Kidney (tissue), 14 donors: ENCODE data around the gene KMT2E. TPM values are rescaled to one million over a fixed set of nuclear protein-coding genes. Genes with fewer than 3 reads are reported as not detected.
A peak's percentile ranks its signal among the peaks of the same experiment; 100 is the strongest.

ENCODE experiments used
- DNase-seq, 5 donors: peaks; one replicate each; pipeline ENCODE4 v3.0.0-alpha.2; 2013 to 2020
- FAIRE-seq: peaks from 2 replicates; lab custom pipeline; 2012; peaks lifted over from hg19 to GRCh38; lab: Jason Lieb, UNC
- H3K27ac ChIP-seq, 2 donors: one replicate each; pipeline ENCODE4 v1.7.0; 2013; ENCODE audit warnings: low read depth in 2 of 2, low read length in 2 of 2, inconsistent platforms in 1 of 2
- H3K27me3 ChIP-seq: one replicate; pipeline ENCODE4 v1.7.1; 2013; ENCODE audit warnings: low read length, inconsistent platforms; ENCODE audit not compliant: control insufficient read depth, insufficient read depth
- H3K36me3 ChIP-seq, 3 donors: one replicate each; pipeline versions ENCODE4 v1.7.0 to v1.7.1; 2013; ENCODE audit warnings: low read length in 3 of 3, control low read depth in 1 of 3, inconsistent platforms in 1 of 3; ENCODE audit not compliant: insufficient read depth in 3 of 3, control insufficient read depth in 2 of 3
- H3K4me1 ChIP-seq, 3 donors: one replicate each; pipeline versions ENCODE4 v1.7.0 to v1.7.1; 2013; ENCODE audit warnings: low read length in 3 of 3, inconsistent platforms in 1 of 3, low read depth in 1 of 3; ENCODE audit not compliant: control insufficient read depth in 2 of 3, insufficient read depth in 2 of 3
- H3K4me3 ChIP-seq, 3 donors: one replicate each; pipeline versions ENCODE4 v1.7.0 to v1.8.1; 2013; ENCODE audit warnings: low read length in 3 of 3, control low read depth in 1 of 3, inconsistent platforms in 1 of 3
- H3K9ac ChIP-seq, 3 donors: one replicate each; pipeline versions ENCODE4 v1.7.0 to v1.7.1; 2013; ENCODE audit warnings: low read length in 3 of 3, control low read depth in 1 of 3, inconsistent platforms in 1 of 3
- H3K9me3 ChIP-seq, 3 donors: one replicate each; pipeline versions ENCODE4 v1.7.0 to v1.7.1; 2013; ENCODE audit warnings: low read length in 3 of 3, control low read depth in 1 of 3, inconsistent platforms in 1 of 3; ENCODE audit not compliant: control insufficient read depth in 2 of 3, insufficient read depth in 1 of 3
- CTCF ChIP-seq: IDR thresholded peaks from 3 replicates; pipeline ENCODE4 v1.5.1; 2012; ENCODE audit warnings: mild to moderate bottlenecking, moderate library complexity, borderline replicate concordance; ENCODE audit not compliant: insufficient read depth; ENCODE audit errors: extremely low read depth
- intact Hi-C: fragments of 100-400 bp; cut with DNase I; formaldehyde crosslinking; loops from one replicate; pipeline ENCODE4 v1.11.1; 2022
- polyA plus RNA-seq: library from polyadenylated mRNA; stranded (reverse); fragments of 350-450 nt; fragmentation: Illumina TruSeq; extraction: RNeasy Lipid Tissue Mini Kit (QIAGEN cat#74804); gene quantifications from one replicate; pipeline ENCODE4 v1.2.3, GENCODE V29; 2014; ENCODE audit warnings: low read depth, low replicate concordance; ENCODE audit not compliant: insufficient read depth
- total RNA-seq: library from RNA; stranded (reverse); fragmentation: NEBNext Ultra II Directional; extraction: Animal tissue kit (Norgen Biotek cat#: 25700); gene quantifications from one replicate; pipeline ENCODE4 v1.2.1, GENCODE V29; 2021
- donor health status: control.
- donor health status: control.
- donor health status: control.
- donor health status: control.
- donor health status: control.
- donor health status: DM: yes; HTN: yes; CAD: no.
- donor health status: Normal renal cell carcinoma (clear cell type).

Gene KMT2E
- total and polyA plus RNA-seq, 2 donors from 2014 or later: 7.2 to 106 TPM

GRCh38 chr7:105010504-105011130 lies 3.4 kb upstream of the KMT2E start:
- Histone ChIP-seq H3K4me1 (peaks cover 3 to 17% (median 13%) of the 10 kb centered on the region in 3 donors), H3K4me3 (peak overlapping the region; percentile 89 to 99 (median 95)), H3K27ac (peak overlapping the region; percentile 100), H3K36me3 (peaks cover 0 to 6% (median 0%) of the 10 kb centered on the region in 3 donors), H3K27me3 (no peaks in the 10 kb centered on the region), H3K9ac (peak overlapping the region; percentile 78 to 97 (median 87)), H3K9me3 (no peaks in the 10 kb centered on the region)
- FAIRE-seq: no peak
- DNase-seq: peak in 2 of 5 donors; percentile 17 to 54
- intact Hi-C loops: no loop called here
- no peak for TF ChIP-seq CTCF

- DNase-seq (peak in 2 of 5 donors; percentile 52 to 56), FAIRE-seq (no peak)
- peak overlapping the region; percentile 89 to 99 (median 95) for H3K4me3 ChIP-seq
- peak overlapping the region; percentile 87 to 99 (median 97) for H3K9ac ChIP-seq
- peaks cover 3 to 17% (median 13%) of the 10 kb centered on the region in 3 donors for H3K4me1 ChIP-seq
- intact Hi-C loops: no loop called here
- no peaks in the 10 kb centered on the region for H3K27me3 ChIP-seq
- no peaks in the 10 kb centered on the region for H3K9me3 ChIP-seq
- TF ChIP-seq CTCF: no peak
- peak overlapping the region; percentile 100 for H3K27ac ChIP-seq
- H3K36me3 ChIP-seq: peaks cover 0 to 6% (median 0%) of the 10 kb centered on the region in 3 donors
Measured at GRCh38 chr7:105011141-105011830, 2.7 kb upstream of the KMT2E start.

DNA sequence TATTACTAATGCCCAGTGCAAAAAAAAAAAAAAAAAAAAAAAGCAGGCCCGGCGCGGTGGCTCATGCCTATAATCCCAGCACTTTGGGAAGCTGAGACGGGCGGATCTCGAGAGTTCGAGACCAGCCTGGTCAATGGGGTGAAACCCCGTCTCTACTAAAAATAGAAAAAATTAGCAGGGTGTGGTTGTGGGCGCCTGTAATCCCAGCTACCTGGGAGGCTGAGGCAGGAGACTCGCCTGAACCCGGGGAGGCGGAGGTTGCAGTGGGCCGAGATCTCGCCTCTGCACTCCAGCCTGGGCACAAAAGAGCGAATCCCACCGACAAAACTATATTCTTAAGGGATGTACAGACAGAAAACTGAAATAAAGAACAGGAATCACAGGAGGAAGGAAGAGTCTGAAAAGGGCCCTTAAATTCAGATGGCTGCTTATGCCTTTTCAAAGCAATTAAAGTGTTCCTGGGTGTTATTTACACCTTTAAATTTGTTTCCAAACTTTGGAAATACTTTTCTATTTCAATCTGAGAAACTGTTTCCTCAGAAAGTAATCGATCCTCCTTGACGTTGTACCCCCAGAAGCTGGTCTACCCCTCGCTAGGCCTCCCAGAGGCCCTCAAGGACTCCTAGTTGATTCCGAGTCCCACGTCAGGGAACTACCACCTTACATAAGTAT lies 2.0 kb upstream of the KMT2E start:
- no peaks in the 10 kb centered on the region for H3K27me3 ChIP-seq
- FAIRE-seq: no peak

More for the DNA sequence above, 2.0 kb upstream of the KMT2E start:
- peak in 2 of 5 donors; percentile 53 to 54 for DNase-seq
- Histone ChIP-seq H3K4me3 (peak overlapping the region; percentile 89 to 99 (median 95)), H3K9ac (peak overlapping the region; percentile 87 to 99 (median 97)), H3K27ac (peak overlapping the region; percentile 100), H3K9me3 (no peaks in the 10 kb centered on the region), H3K36me3 (peaks cover 0 to 6% (median 0%) of the 10 kb centered on the region in 3 donors), H3K4me1 (peaks cover 3 to 12% (median 12%) of the 10 kb centered on the region in 3 donors)
- TF ChIP-seq CTCF: no peak
- intact Hi-C loops: no loop called here
